ENCODE results near the gene CDH1.

CDH1 gene

DNA sequence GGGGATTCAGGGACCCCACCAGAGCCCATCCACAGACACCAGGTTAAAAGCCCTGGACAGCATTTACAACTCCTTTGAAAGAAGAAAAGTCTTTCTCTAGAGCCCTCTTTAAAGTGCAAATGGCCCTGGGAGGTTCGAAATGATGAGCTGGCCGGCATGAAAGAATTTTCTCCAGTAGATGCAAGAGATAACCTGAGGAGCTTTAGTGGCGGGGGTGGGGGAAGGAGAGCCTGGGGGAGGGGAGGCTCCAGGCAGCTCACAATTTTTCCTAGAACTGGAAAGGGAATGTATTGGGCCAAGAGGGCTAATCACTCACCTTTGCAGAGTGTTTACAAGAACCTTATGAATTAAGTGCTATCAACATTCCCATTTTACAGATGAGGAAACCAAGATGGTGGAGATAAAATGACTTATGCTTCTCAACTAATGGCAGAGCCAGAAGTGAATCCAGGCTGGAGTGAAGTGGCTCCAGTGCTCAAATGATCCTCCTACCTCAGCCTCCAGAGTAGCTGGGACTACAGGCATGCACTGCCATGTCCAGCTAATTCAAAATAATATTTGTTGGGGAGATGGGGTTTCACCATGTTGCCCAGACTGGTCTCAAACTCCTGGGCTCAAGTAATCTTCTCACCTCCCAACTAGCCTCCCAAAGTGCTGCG, 4.2 kb upstream of the CDH1 start:
- DNase-seq, result no peak

DNA sequence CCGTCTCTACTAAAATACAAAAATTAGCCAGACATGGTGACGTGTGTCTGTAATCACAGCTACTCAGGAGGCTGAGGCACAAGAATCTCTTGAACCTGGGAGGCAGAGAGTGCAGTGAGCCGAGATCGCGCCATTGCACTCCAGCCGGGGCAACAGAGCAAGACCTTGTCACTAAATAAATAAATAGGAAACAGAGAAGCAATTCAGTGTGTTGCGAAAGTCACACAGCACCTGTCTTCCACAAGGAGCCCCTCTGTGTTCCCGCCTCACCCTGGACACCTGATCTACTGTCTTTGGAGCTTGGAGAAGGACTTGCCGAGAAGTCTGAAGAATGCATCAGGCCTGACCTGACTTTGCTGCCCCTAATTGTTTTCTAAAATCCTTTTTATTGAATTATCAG, 3.5 kb upstream of the CDH1 start:
- DNase-seq, result no peak

DNA sequence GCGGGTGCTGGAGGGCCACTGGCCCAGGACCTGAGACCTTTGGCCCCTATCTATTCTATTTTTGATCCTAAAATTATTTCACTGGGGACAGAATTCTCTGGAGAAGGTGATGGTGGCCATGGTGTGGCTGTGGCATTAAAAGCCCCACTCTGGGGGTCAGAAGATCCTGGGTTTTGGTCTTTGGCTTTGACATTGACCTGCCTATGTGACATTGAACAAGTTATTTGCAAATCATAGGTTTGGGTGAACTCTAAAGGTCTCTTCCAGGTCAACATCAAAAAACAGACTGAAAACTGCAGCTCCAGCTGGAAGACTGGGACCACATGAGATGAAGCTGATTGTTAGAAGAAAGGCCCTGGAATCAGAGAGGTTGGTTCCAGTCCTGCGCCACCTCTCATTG, 2.3 kb upstream of the CDH1 start:
- DNase-seq, result no peak

DNA sequence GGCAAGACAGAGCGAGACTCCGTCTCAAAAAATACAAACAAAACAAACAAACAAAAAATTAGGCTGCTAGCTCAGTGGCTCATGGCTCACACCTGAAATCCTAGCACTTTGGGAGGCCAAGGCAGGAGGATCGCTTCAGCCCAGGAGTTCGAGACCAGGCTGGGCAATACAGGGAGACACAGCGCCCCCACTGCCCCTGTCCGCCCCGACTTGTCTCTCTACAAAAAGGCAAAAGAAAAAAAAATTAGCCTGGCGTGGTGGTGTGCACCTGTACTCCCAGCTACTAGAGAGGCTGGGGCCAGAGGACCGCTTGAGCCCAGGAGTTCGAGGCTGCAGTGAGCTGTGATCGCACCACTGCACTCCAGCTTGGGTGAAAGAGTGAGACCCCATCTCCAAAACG, 531 bp upstream of the CDH1 start:
- DNase-seq, result no peak

DNA sequence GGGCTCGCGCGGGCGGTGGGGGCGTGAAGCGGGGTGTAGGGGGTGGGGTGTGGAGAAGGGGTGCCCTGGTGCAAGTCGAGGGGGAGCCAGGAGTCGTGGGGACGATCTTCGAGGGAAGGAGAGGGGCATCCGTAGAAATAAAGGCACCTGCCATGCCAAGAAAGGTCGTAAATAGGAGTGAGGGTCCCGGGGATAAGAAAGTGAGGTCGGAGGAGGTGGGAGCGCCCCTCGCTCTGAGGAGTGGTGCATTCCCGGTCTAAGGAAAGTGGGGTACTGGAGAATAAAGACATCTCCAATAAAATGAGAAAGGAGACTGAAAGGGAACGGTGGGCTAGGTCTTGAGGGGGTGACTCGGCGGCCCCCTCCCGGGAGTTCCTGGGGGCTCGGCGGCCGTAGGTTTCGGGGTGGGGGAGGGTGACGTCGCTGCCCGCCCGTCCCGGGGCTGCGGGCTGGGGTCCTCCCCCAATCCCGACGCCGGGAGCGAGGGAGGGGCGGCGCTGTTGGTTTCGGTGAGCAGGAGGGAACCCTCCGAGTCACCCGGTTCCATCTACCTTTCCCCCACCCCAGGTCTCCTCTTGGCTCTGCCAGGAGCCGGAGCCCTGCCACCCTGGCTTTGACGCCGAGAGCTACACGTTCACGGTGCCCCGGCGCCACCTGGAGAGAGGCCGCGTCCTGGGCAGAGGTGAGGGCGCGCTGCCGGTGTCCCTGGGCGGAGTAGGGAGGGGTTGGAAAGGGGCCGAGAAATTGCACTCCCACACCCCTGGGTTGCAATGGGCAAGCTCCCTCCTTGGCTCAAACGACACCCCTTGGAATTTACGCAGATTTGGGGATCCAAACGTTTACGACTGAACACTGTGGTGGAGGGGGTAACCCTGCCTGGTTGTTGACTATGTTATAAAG, 888 bp downstream of the CDH1 start:
- no peak for DNase-seq

DNA sequence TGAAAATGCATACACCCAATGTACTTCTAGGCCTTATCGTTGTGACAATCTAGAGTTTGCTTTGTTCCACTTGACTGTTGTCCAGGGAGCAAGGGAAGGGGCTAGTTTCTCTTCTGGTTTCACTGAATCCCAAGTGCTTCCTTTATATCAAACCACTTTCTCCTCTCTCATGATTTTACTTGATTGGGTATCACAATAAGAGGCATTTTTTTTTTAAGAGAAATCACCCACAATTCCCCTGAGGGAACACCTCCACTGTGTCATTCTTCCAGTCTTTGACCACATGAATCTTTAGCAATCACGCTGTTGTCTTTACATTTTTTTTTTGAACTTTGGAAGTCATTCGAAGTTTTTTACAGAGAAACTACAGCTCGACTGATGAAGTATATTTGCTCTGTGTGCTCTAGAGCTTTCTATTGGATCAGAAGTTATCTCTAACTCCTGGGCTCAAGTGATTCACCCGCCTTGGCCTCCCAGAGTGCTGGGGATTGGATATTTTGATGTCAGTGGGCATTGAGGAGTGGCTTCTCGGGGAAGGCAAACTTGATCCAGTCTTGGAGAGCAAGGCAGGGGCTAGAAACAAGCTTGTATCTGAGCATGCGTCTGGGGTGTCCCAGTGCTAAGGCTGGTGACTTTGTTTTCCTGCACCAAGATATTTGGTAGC, 3.0 kb downstream of the CDH1 start:
- DNase-seq, result no peak

DNA sequence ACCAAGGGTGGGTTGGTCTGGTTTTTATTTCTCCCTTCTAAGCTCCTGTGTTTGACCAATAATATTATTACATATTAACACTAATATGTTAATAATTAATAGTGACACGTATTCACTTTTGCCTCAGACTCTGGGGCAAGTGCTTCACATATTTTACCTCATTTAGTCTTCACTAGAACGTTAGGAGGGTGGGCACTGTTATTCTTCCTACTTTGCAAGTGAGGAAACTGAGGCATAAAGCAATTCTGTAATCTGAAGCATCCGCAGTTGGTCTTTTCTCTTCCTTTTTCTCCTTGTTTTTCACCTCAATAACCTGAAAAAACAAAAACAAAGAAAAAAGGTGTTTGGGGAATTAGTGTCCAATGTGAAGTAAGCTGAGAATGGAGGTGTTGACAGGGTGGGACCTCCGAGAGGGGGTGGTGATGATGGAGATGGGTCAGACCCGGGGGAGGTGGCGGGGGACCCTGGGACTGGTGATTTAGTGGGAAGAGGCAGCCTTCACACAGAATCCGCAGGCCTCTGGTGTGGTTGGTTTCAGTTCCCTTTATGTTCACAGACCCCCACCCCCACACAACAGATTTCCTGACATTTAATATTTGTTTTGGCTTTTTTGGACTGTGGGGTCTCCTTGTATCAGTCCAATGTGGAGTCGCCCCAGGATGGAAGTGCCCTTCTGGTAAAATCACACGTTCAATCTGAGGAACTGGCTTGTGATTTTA, 3.7 kb downstream of the CDH1 start:
- DNase-seq, result no peak

DNA sequence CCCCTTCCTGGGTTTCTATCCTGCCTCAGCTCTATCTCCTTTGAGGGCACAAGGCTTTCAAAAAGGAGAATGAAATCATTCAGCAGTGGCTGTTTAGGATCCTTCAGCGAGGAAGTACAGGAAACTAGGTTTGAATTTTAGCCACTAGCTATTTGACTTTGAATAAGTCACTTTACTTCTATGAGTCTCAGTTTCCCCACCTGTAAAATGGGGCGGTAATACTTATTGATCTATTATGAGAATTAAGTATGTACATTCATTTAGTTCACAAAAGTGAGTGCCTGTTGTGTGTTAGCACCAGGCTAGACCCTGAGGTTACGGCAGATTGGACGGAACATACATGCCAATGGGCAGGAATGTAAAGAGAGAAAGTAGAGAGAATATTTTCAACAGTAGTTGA, 6.6 kb downstream of the CDH1 start:
- DNase-seq, result no peak

DNA sequence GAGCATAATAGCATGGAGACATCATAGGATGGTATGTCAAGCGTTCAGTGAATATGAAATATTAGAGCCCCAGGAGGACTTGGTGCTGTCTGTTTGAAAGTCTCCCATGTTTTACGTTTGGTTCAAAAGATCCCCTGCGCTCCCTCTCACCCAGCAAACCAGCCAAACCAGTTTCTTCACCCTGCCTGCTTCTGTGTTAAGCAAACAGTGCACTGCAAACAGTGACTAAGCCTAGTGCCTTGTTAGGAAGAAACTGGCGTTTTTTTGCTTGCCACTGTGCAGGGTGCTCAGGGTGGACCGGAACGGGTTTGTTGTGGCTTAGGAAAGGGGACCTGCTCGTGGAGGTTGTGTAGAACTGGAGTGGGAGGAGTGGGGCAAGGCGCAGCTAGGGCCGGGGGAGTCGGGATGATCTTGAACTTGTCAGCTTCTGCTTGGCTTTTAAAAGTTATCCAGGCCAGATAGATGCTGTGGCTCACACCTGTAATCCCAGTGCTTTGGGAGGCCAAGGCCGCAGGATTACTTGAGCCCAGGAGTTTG, 7.7 kb downstream of the CDH1 start:
- DNase-seq, result no peak

DNA sequence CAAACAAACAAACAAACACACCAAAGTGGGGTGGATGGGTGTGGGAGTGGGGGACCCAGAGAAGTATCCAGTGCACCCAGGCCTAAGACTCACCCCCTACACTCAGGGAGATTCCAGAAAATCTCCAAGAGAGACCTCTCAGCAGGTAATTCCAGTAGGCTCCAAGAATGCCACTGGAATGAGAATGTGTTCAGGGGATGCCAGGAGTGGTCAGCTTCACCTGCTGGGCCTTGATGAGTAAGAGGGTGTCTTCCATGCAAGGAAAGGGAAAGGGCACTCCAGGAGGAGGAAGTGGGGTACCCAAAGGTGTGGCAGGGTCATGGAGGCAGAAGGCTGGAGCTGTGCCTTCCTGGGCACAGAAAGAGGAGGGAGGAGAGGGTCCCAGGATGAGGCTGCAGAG, 9.9 kb downstream of the CDH1 start:
- DNase-seq, result no peak

DNA sequence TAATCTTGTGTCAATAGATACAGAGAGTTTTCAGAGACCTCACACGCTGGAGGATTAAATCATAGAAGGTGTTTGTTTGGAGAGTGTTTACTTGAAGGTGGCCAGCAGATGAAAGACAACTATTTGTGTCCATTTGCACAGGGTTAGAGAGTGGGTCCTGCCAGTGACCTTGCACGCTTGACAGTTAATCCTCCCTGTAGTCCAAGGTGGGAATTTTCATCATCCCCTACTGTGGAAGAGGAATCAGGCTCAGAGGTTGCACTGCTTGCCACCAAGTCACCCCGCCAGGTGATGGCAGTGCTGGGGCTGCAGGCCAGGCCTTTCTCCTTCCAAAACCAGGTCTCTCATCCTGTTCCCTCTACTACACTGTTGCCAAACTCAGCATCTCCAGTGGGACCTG, 12.3 kb downstream of the CDH1 start:
- DNase-seq, result no peak

DNA sequence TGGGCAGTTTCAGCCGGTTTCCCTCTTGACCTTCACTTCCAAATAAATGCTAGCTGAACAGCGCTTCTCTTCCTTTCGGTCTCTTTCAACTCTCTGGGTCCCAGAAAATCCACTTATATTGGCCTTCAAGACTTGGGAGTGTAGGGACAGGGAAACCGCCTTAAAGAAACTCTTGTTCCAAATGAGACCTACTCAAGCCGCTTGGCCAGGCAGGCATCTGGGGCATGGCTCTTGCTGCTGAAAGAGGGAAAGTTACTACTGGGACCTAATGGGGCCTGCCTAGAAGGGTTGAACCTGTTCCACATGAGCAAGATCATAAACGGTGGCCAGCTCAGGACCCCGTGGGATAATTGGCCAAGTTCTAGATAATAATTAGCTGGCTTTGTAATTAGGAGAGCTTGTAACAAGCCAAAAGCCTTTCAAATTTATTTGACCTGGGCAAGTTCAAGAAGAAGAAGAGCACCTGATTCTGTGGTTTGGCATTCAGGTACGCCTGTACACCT, 13.2 kb downstream of the CDH1 start:
- no peak for DNase-seq

DNA sequence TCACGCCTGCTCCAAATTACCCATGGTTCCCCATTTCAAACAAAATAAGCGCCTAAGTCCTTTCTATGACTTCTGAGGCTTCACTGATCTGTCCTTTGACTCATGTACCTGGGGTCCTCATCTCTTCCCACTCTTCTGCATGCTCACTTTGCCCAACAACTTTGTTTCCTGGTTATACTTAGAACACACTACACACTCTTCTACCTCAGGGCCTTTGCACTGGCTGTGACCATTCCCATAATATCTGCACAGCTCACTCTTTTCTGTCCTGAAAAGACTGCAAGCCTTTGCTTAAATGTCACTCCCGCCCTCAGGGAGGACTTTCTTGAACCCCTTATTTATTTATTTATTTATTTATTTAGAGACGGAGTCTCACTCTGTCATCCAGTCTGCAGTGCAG, 14.1 kb downstream of the CDH1 start:
- no peak for DNase-seq

DNA sequence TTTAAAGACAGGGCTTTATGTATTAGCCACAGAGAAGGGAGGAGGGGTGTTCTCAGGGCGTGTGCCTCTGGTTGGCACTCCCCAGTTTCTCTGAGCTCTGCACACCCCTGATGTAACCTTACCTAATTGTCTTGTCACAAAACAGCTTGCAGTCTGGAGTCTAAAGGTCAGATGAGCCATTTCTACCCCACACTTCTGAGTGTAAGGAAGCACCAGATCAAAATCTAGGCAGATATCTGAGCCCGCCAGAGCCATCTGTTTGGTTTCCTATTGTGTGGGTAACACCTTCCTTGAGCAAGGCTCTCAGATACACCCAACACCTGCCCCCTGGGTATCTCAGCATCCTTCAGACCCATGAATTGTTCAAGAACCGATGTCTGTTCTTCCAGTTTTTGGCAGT, 15.5 kb downstream of the CDH1 start:
- DNase-seq, result no peak

DNA sequence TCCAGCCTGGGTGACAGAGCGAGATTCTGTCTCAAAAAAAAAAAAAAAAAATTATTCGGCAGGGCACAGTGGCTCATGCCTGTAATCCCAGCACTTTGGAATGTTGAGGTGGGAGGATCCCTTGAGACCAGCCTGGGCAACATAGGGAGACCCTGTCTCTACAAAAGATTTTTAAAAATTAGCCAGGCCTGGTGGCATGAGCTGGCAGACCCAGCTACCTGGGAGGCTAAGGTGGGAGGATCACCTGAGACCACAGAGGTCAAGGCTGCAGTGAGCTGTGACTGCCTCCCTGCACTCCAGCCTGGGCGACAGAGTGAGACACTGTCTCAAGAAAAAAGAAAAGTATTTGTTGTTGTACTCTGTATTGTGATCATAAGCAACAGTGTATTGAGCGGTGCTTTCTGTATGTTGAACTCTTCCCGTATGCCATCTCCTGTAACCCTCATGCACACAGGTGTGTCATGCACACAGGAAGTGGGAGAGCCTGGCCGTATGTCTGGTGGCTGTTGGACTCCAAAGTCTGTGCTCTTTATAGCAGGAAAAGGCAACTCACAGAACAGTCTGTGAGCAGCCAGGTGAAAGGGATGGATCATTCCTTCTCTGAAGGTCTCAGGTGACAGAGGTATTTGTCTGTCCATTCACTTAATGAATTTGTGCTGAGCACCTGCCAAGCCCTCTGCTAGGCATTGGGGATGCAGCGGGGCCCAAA, 17.1 kb downstream of the CDH1 start:
- DNase-seq, result no peak

DNA sequence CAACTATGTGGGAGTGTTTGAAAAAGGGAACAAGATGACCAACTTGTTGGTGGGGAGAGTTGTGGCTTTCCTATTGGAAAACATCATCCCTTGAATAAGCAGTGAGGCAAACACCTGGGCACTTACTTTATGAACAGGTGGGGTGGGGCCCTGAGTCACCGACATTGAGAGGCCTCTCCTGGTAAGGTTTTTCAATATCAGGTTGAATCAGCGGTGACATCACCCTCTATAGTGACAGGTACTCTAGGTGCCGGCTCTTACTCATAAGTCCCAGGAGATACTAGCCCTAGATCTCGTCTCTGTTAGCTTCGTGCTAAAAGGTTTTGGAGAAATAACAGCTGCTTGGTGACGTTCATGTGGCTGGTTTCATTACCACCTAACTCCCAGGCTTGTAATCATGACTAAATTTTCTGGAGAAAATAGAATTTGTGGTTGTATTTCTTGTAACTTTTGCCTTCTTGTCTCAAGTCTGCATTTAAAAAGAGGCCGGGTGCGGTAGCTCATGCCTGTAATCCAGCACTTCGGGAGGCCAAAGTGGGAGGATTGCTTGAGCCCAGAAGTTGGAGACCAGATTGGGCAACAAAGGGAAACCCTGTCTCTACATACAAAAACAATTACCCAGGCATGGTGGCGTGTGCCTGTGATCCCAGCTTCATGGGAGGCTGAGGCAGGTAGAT, 19.3 kb downstream of the CDH1 start:
- DNase-seq, result no peak

DNA sequence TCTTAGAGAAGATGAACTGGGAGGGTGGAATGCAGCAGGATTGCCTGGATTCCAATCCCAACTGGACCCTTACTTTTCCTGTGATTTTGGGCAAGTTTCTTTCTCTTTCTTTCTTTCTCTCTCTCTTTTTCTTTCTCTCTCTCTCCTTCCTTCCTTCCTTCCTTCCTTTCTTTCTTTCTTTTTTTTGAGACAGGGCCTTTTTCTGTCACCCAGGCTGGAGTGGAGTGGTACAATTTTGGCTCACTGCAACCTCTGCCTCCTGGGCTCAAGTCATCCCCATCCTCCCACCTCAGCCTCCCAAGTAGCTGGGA, 20.5 kb downstream of the CDH1 start:
- DNase-seq, result no peak

DNA sequence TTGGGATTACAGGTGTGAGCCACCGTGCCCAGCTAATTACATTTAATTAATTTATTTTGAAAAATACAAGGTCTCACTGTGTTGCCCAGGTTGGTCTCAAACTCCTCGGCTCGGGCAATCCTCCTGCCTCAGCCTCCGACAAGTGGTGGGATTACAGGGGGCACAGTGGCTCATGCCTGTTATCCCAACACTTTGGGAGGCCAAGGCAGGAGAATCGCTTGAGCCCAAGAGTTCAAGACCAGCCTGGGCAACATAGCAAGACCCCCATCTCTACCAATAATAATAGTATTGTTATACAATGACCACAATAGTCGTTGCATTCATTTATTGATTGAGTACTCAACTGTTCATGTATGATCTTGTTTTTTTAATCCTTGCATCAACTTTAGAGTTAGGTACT, 22.0 kb downstream of the CDH1 start:
- no peak for DNase-seq

DNA sequence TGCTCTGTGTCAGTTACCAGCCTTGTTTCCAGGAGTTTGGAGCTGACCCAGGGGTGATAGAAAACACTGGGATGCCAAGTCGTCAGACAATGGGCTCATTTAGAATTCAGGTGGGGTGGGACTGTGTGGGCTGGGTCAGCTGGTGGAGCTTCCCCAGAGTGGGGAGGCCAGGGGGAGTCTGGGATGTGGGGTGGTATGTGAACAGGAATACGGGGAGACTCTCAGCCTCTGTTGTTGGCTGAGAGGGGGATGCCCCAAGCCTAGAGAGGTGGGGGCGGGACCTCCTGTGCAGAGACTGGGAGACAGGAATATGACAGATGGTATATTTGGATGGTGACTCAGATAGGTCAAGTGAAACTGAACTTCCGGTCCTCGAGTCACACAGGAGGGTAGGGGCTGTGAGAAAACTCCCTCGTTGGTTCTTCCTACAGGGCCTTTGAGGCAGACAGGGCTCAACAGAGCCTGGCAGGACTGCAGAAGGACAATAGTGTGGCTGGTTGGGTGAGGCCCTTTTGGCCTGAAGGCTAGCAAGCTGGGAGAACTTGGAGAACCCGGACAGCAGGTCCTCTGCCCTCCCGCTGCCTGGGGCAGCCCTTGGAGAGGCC, 23.7 kb downstream of the CDH1 start:
- DNase-seq, result no peak

DNA sequence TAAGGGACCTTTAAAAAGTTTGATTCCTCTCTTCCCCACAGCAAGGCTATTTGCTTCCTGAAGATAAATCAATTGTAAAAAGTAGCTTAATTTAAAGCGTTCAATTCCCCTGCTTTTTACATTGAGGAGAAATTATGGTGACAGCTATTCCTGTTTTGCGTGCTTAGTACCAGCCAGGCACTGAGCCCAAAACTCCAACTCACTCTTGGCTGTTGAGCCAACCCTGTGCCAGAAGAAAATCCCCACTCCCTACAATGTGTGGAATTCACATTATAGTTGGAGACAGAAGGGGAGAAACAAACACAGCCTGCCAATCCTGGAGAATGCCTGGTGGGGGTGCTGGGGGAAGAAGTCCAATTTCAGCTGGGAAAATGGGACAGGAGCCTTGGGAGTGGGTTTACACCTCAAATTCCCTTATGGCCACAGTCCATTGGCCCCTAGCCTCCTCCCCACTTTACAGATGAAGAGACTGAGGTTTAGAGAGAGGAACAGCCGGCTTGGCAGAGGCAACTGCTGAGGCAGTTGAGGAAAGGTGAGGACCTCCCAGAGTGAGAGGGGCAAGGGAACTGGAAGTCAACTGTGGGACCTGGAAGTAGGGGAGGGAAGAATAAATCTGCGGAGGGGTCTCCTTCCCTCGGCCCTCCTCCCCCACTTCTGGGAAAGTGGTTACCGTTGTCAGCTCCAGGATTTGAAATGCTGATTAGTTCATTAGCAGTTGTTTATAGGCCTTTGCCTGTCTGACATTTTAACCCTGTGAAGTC, 26.1 kb downstream of the CDH1 start:
- no peak for DNase-seq

DNA sequence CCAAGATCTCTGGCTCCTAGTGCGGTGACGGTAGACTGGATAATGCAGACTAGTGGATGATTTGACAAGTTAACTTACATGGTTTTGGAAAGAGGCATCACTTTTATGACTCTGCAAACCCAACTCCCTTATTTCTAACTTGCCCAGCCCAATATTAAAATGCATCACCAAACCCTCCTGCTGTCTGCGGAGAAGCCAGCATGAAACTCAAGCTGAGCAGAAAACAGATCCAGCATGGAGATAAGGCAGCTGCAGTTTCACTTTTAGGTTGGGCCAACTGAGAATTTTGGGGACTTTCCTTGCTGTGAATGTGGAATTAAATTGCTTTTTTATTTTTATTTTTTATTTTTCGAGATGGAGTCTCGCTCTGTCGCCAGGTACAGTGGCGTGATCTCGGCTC, 27.8 kb downstream of the CDH1 start:
- no peak for DNase-seq

Measured in NCI-H1694 (cell line).